ENCODE data around the gene KLHL21. TPM values are rescaled to one million over a fixed set of nuclear protein-coding genes. Genes with fewer than 3 reads are reported as not detected.

KLHL21 gene
- total RNA-seq (2021; ENCODE audit: unreplicated experiment), result 27.5 TPM
- polyA plus RNA-seq (2012), result 15.5 and 32.6 TPM in 2 replicates
- Bru-seq, nascent RNA, result percentile 61 among the genes with signal in this experiment
- BruChase-seq, experiment 1, labeled RNA remaining after a 6-hour chase, result percentile 57 among the genes with signal in this experiment
- percentile 74 among the genes with signal in this experiment for BruChase-seq, experiment 2, labeled RNA remaining after a 2-hour chase
- long read RNA-seq, full-length matches to known transcripts, result 28 of 57 reads
- long read RNA-seq, partial matches to known transcripts, result 2 of 57 reads
- long read RNA-seq, other reads (novel, unspliced or antisense), result 27 of 57 reads

- Histone ChIP-seq H3K4me1 (ENCODE audit: control insufficient read depth in 1 of 2, insufficient read depth in 2 of 2, low read length in 2 of 2) (peaks cover 22 to 33% of the 10 kb centered on the region in 2 experiments), H3K4me2 (ENCODE audit: low read length) (peak within 1 kb of the TSS; percentile 86), H3K4me3 (replicated peaks in 1 of 2; ENCODE audit: low read depth in 1 of 2, low read length in 2 of 2) (peak within 1 kb of the TSS; percentile 87 to 96), H3K79me2 (ENCODE audit: insufficient read depth, low read length) (peaks cover 49% of the 10 kb centered on the region), H4K20me1 (ENCODE audit: insufficient read depth) (peaks cover 8% of the 10 kb centered on the region; the same call in 1 of the 2 replicates), H3K36me3 (ENCODE audit: control insufficient read depth in 1 of 2, insufficient read depth in 2 of 2, low read length in 2 of 2) (peaks cover 5 to 19% of the 10 kb centered on the region in 2 experiments; a peak in 2 of 4 replicates), H3K27me3 (ENCODE audit: insufficient read depth, low read length) (no peaks in the 10 kb centered on the region), H2AFZ (ENCODE audit: low read depth, low read length, poor library complexity, severe bottlenecking) (peak within 1 kb of the TSS; percentile 70), H3K9me3 (ENCODE audit: control insufficient read depth in 1 of 2, insufficient read depth in 1 of 2, low read depth in 1 of 2, low read length in 2 of 2) (no peaks in the 10 kb centered on the region), H3K27ac (ENCODE audit: low read depth, low read length) (peak within 1 kb of the TSS; percentile 95), H3K9ac (ENCODE audit: low read length) (peak within 1 kb of the TSS; percentile 85), H3K9me2 (ENCODE audit: insufficient read depth) (no peaks in the 10 kb centered on the region)
- RAD21 ChIA-PET (ENCODE audit: low non-redundant PET in 1 of 2, low total read pairs in 2 of 2, uncharacterized antibody in 2 of 2, unreplicated experiment in 2 of 2), result no interaction called here
- DNase-seq (ENCODE audit: low read depth, low spot score) (peak; percentile 64), ATAC-seq (peak; percentile 77)
- no TSS peak for BruUV-seq (replicated peaks)
- intact Hi-C loops (cut with micrococcal nuclease), result loop anchor here (2.0 kb wide), 1 partner anchor 48 kb away; the partner anchor contains the start of genes NOL9 and TAS1R1
- CTCF ChIA-PET, result interaction anchor here (1.1 to 1.3 kb wide), 2 partner anchors 10 to 44 kb away, joined by 3 read pairs; no protein-coding TSS in a partner anchor
- POLR2A ChIA-PET, result interaction anchor here (0.7 to 1.6 kb wide), 5 partner anchors 11 to 79 kb away, joined by 3 to 10 read pairs (median 4); partner anchors contain the start of genes THAP3 and ZBTB48
- TF ChIP-seq EZH2 (IDR thresholded peaks at IDR 0.05) (no peak), SP1 (IDR thresholded peaks at IDR 0.05; ENCODE audit: low read depth) (no peak), YY1 (IDR thresholded peaks at IDR 0.05; ENCODE audit: extremely low read depth, insufficient replicate concordance, low read depth, low read length) (peak; percentile 46), POLR2A (IDR thresholded peaks at IDR 0.05; ENCODE audit: borderline replicate concordance, extremely low read depth, insufficient read depth, insufficient read length) (peak; percentile 97), SRF (IDR thresholded peaks at IDR 0.05; ENCODE audit: low read depth) (no peak), ZNF274 (IDR thresholded peaks at IDR 0.05; ENCODE audit: low read depth, low read length) (no peak), EZH2phosphoT487 (IDR thresholded peaks at IDR 0.05; ENCODE audit: borderline replicate concordance) (no peak), CBX3 (IDR thresholded peaks at IDR 0.05; ENCODE audit: low read depth) (no peak), POLR2AphosphoS5 (IDR thresholded peaks at IDR 0.05; ENCODE audit: low read depth, low read length) (peak; percentile 99), ZFX (IDR thresholded peaks at IDR 0.05) (peak; percentile 71; the same call in 1 of the 2 replicates), RAD21 (IDR thresholded peaks at IDR 0.05; ENCODE audit: low read depth) (no peak), TCF7L2 (IDR thresholded peaks at IDR 0.05; ENCODE audit: borderline replicate concordance, extremely low read depth, insufficient read depth, insufficient read length) (peak; percentile 12), SIN3A (IDR thresholded peaks at IDR 0.05; ENCODE audit: low read depth) (no peak)
These were observed at the start of gene KLHL21 for GRCh38 chr1:6602669-6603237. Gene KLHL21, minus strand, starts transcription at chr1:6602869. Its CDS starts 52 bp downstream, at chr1:6602817.
